Femur (tissue), 1 donor: Measurements from ENCODE around the gene IFT122.
A peak's percentile ranks its signal among the peaks of the same experiment; 100 is the strongest.

Source experiments
- DNase-seq: peaks from one replicate; pipeline ENCODE4 v3.0.0-alpha.2; 2017

IFT122 gene

GRCh38 chr3:129562803-129563202 lies 122.8 kb downstream of the IFT122 start:
- DNase-seq = no peak

- no peak for DNase-seq
These were observed 123.3 kb downstream of the IFT122 start for GRCh38 chr3:129563332-129563731.

- no peak for DNase-seq
These were observed 124.0 kb downstream of the IFT122 start for GRCh38 chr3:129563850-129564535.

- no peak for DNase-seq
These were observed 125.1 kb downstream of the IFT122 start for GRCh38 chr3:129564981-129565644.

GRCh38 chr3:129565902-129566301 lies 125.9 kb downstream of the IFT122 start:
- DNase-seq = no peak

GRCh38 chr3:129567176-129567705 lies 127.2 kb downstream of the IFT122 start:
- peak; percentile 77 for DNase-seq

- DNase-seq = no peak
These were observed 127.9 kb downstream of the IFT122 start for GRCh38 chr3:129567939-129568338.

- DNase-seq = no peak
These were observed 129.8 kb downstream of the IFT122 start for GRCh38 chr3:129569856-129570255.
